HEK293T (cell line): ENCODE measurements around the gene PIWIL1.

Experiments used
- FOXA1 ChIP-seq: fragments of 450-650 bp; IDR thresholded peaks from 2 replicates; pipeline ENCODE4 v1.6.1; 2016; ENCODE audit warnings: mild to moderate bottlenecking
- FOXM1 ChIP-seq: fragments of 450-650 bp; IDR thresholded peaks from 2 replicates; pipeline ENCODE4 v1.6.1; 2017; ENCODE audit warnings: mild to moderate bottlenecking, borderline replicate concordance
- TARDBP ChIP-seq: fragments of 450-650 bp; IDR thresholded peaks from 2 replicates; pipeline ENCODE4 v1.6.1; 2016
- ZNF384 ChIP-seq: fragments of 450-650 bp; IDR thresholded peaks from 2 replicates; pipeline ENCODE4 v1.6.1; 2016

DNA sequence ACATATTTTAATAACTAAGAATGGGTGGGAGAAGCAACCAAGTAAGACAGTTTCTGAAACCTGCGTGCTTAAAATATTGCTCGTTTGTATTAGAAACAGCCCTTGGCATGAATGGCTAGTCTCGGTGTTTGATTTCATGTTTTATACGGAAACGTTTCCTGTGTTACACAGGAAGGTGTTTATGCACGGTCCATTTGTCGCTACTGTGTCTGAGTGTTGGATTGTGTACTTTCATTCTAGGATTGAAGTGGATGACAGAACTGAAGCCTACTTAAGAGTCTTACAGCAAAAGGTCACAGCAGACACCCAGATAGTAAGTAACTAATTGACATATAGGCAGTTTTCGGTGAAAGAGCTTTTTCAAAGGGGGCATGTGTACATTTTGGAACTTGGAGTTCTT, 19.6 kb downstream of the PIWIL1 start:
- TF ChIP-seq FOXA1 (no peak), TARDBP (no peak), FOXM1 (no peak), ZNF384 (no peak)
